GM13976 (cell line): ENCODE measurements around the gene HNRNPA3.
"Not testable (repeated sequence)": the region's sequence is repeated elsewhere in the genome, so short reads cannot be mapped to it uniquely, and the experiment has no call there.

Experiments used
- DNase-seq: peaks from one replicate; pipeline ENCODE4 v3.0.0; 2012; ENCODE audit warnings: low spot score
- in situ Hi-C: fragments of 300-500 bp; cut with MboI; formaldehyde crosslinking; loops from one replicate; pipeline ENCODE4 v1.12.0; 2022; ENCODE audit warnings: low sequenced_read_pairs, mixed read lengths, inconsistent platforms; ENCODE audit not compliant: unreplicated experiment
- TF ChIP-seq, protein P1 (sequence below): IDR thresholded peaks from 2 replicates; pipeline ENCODE4 v1.5.1; 2012; ENCODE audit warnings: borderline replicate concordance, mild to moderate bottlenecking; ENCODE audit not compliant: insufficient read depth; ENCODE audit errors: extremely low read depth, missing control alignments, control extremely low read depth

HNRNPA3 gene

GRCh38 chr2:177242121-177242987 lies 29.8 kb downstream of the HNRNPA3 start:
- no peak for DNase-seq
- TF ChIP-seq, protein P1, sequence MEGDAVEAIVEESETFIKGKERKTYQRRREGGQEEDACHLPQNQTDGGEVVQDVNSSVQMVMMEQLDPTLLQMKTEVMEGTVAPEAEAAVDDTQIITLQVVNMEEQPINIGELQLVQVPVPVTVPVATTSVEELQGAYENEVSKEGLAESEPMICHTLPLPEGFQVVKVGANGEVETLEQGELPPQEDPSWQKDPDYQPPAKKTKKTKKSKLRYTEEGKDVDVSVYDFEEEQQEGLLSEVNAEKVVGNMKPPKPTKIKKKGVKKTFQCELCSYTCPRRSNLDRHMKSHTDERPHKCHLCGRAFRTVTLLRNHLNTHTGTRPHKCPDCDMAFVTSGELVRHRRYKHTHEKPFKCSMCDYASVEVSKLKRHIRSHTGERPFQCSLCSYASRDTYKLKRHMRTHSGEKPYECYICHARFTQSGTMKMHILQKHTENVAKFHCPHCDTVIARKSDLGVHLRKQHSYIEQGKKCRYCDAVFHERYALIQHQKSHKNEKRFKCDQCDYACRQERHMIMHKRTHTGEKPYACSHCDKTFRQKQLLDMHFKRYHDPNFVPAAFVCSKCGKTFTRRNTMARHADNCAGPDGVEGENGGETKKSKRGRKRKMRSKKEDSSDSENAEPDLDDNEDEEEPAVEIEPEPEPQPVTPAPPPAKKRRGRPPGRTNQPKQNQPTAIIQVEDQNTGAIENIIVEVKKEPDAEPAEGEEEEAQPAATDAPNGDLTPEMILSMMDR: no peak
- in situ Hi-C loops: no loop called here

GRCh38 chr2:177243073-177243472 lies 30.5 kb downstream of the HNRNPA3 start:
- DNase-seq: no peak
- in situ Hi-C loops: no loop called here
- TF ChIP-seq, protein P1: no peak

DNA sequence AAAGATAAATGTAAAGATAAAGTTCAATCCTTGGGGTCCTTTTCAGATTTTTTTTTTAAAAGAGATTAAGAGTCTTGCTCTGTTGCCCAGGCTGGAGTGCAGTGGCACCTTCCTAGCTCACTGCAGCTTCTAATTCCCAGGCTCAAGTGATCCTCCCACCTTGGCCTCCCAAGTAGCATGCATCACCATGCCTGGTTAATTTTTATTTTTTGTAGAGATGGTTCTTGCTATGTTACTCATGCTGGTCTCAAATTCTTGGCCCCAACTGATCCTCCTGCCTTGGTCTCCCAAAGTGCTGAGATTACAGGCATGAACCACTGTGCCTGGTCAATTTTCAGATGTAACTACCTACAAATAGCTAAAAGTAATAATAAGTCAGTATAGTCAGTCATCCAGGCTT lies 30.9 kb downstream of the HNRNPA3 start:
- TF ChIP-seq, protein P1: no peak
- in situ Hi-C loops: no loop called here
- no peak for DNase-seq

DNA sequence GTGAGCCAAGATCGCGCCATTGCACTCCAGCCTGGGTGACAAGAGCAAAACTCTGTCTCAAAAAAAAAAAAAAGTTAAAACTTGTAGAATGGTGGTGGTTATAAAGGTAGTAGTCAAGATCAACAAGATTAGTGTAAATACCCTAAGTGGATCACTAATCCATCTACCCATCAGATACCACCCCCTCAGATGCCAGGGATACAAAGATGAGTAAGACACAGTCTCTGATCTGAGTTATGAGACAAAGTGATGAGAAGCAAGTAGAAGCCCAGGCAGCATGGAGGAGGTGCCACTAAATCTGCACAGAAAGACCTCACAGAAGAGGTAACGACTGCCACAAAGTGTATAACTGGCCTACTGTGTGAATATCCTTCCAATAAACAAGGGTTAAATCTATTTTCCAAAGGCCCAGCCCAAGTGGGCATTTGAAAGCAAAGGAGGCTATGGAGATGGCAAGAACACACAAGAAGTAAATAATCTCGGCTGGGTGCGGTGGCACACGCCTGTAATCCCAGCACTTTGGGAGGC lies 31.7 kb downstream of the HNRNPA3 start:
- no peak for DNase-seq
- in situ Hi-C loops: no loop called here
- TF ChIP-seq, protein P1: no peak

DNA sequence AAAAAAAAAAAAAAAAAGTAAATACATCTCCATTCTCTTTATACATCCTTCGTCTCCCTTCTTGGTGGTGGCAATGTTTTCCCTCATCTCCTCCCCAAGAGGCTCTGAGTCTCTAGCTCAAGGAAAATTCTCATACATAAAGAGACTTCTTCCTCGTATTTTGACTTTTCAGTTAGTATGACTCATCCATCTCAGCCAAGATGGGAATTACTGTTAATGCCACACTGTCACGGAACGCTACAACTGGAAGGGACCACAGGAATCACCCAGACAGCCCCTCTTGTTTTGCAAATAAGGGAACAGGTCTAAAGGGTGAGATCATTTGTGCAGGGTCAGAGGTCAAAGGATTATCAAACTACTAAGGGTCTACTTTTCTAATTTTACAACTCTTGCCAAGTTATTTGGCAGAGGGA lies 32.4 kb downstream of the HNRNPA3 start:
- TF ChIP-seq, protein P1: no peak
- no peak for DNase-seq
- in situ Hi-C loops: no loop called here

GRCh38 chr2:177246000-177246399 lies 33.4 kb downstream of the HNRNPA3 start:
- in situ Hi-C loops: no loop called here
- no peak for DNase-seq
- TF ChIP-seq, protein P1: no peak

DNA sequence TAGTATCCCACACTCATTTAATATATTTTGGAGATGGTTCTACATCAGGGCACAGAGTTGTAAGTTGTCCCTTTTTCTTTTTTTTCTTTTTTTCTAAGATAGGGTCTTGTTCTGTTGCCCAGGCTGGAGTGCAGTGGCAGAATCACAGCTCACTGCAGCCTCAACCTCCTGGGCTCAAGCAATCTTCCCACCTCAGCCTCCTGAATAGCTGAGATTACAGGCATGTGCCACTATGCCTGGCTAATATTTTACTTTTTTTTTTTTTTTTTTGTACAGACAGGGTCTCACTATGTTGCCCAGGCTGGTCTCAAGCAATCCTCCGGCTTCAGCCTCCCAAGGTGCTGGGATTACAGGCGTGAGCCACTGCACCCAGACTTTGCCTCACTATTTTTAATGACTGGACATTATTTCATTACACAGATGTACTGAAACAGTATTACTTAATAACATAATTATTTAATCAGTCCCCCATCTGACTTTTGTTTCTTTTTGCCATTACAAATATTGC lies 34.0 kb downstream of the HNRNPA3 start:
- in situ Hi-C loops, DNase-seq: not testable (repeated sequence)
